M059J (cell line): ENCODE measurements around the gene GALNTL6. TPM values are rescaled to one million over a fixed set of nuclear protein-coding genes. Genes with fewer than 3 reads are reported as not detected.

ENCODE experiments used
- DNase-seq: peaks from one replicate; pipeline ENCODE4 v3.0.0-alpha.2; 2012; ENCODE audit warnings: low read depth
- total RNA-seq: library from RNA; depleted of rRNA; stranded (reverse); fragments of >200 nt; shearing (Covaris generic); gene quantifications from 2 replicates; pipeline ENCODE4 v1.2.3, GENCODE V29; 2014

Gene GALNTL6
- total RNA-seq, 1 experiment from 2014 or later, result not detected

DNA sequence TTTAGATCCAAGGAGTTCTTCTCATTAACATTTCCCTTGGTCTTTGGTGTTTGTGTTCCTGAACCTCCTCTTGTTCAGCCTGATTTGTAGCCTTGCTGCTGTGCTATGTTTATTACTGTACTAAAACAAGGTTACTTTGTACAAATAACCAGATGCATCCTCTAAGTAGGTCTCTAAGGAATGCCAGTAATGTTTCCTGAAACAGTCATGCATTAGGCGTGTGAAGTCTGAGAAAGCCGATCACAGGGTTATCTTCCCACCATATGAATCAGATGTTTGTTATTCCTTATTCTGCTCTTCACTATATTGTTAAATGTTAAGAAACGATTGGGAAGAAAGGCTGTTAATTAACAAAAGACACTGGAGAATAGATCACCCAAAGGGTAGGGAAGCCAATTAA lies 66.9 kb downstream of the GALNTL6 start:
- peak; percentile 12 for DNase-seq

DNA sequence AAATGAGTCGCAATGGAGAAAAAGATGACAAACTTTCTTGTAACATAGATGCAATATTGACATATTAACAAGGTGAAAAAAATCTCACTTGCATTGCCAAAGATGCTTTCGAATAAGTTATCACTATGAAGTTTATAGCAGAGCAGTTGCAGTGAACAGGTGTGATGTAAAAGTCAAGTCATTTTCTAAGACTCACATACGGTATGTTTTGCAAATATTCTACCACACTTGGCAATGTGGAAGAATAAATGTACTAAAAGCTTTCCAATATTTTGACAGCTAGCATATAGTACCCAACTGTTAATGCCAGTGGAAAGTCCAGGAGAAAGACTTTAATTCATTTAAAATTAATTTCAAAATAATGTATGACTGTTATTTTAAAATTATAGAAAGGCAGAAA lies 76.5 kb downstream of the GALNTL6 start:
- DNase-seq, result no peak

DNA sequence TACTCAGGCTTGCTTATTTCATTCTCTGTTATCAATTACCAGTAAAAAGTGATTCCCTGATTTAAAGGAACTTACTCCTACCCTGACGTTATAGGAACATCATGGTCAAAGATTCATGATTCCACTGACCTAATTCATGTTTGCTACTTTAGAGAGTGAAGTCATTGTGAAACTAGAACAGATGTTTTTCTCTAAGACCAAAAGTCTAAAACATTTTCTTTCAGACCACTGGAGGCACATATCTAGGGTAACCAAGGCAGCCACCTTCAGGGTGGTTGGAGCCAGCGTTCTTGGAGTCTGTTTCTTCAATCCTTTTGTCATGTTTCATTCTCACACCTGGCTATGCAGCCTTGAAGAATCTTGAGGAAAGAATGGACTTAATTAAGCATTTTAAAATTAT lies 77.8 kb downstream of the GALNTL6 start:
- DNase-seq, result no peak

- no peak for DNase-seq
These were observed 83.2 kb downstream of the GALNTL6 start for GRCh38 chr4:171896426-171896825.

DNA sequence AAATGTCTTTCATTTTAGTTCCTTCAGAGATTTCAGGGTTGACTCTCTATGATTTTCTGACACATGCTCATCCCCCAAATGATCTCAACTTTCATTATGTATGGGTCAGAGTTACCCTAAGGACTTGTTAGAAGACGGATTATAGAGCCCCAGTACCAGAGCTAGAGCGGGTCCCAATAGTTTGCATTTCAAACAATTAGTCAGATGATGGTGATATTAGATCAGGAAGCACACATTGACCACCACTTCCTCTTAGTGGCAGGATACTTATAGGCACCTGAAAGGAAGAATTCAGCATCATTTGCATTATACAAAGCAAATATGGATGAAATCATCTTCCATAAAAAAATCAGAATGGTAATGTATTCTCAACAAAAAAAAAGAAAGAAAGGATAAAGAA lies 106.1 kb downstream of the GALNTL6 start:
- no peak for DNase-seq

DNA sequence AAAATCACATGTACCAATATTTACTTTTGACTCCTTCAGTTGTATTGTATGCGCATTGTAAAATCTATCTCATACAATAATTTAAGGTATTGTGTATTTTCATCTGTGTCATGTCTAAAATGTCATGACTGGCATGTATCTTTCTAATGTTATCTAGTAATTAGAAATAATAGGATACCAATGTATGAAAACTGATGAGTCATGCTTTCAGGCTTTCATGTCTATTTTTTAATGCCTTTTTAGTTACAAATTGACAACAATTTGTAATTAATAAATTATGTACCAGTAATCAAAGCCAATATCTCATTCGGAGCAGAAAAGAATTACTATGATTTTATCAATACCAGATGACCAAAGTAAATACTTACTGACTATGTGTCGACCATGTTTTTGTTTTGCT lies 107.7 kb downstream of the GALNTL6 start:
- no peak for DNase-seq

DNA sequence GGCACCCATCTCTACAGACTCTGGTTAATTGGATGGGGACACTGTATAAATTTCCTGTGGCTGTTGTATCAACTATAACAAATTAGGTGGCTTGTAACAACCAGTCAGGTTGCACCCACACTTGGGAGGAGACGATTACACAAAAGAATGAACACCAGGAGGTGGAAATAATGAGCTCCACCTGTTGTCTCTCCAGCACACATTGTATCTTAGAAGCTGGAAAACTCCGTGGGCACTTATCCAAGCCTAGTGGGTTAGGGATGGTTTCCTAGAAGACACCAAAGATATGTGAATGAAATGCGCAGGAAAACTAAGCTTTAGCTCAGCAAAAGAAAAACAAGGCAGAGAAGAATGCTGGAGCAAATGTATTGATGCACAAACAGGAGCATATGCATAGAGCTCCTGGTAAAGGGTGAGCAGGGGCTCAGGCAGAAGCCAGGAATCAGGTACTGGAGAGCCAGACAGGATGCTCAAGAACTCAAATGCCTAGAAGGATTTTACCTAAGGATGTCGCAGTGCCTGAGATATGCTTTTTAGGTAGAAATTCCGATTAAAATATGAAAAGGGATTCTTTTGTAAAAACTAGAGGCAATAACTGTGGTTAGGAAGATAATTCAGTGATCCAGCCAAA lies 111.7 kb downstream of the GALNTL6 start:
- DNase-seq, result no peak

DNA sequence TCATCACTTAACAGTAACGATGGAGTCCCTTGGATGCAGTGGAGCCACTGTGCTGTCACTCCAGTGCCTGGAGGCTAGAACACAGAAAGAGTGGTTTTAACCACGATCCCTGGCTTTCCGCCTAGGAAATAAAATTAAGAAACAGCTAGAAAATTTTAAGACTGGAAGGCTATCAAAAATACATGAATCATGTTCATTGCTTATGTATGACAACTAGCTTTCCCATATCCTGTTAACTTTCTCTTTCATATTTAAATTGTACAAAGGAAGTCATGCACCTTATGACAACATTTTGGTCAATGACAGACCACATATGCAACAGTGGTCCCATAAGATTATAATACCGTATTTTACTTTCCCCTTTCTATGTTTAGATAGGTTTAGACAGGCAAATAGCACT lies 115.1 kb downstream of the GALNTL6 start:
- peak; percentile 3 for DNase-seq

- no peak for DNase-seq
These were observed 116.3 kb downstream of the GALNTL6 start for GRCh38 chr4:171929477-171929876.

DNA sequence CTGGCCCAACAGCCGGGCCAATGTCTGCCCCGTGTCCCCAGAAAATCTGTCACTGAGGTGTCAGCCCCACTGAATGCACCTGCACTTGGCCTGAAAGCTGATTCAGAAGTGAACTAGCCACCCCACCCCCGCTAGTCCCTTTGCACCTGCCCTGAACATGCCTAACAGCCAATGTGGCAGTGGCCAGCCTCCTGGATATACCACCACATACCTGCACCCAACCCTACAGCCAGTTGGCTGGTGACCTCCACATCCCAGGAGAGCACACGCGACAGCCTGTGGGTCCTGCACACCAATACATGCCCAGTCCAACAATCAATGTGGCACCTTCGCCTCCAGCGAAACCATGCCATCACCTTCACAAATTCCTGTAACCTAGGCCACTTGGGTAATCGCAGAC lies 116.7 kb downstream of the GALNTL6 start:
- no peak for DNase-seq

GRCh38 chr4:171932238-171932637 lies 119.0 kb downstream of the GALNTL6 start:
- no peak for DNase-seq

GRCh38 chr4:171940656-171941055 lies 127.5 kb downstream of the GALNTL6 start:
- DNase-seq, result no peak

DNA sequence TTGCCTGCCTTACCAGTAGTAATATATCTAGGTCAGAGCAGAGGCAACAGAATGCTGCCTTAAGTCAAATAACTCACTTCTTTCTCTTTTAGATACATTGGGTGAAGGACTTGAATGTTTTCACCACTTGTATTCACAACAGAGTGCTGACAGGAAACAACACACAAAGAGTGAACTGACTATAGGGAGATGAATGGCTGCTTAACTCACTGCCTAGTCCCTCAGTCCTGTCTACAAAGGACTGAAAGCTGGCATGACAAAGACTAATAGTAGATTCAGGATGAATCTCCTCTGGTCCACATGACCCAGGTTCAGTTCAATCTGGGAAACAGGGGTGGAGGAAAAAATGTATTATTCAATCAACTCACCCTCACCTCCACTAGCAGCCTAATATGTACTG lies 134.2 kb downstream of the GALNTL6 start:
- DNase-seq, result no peak

DNA sequence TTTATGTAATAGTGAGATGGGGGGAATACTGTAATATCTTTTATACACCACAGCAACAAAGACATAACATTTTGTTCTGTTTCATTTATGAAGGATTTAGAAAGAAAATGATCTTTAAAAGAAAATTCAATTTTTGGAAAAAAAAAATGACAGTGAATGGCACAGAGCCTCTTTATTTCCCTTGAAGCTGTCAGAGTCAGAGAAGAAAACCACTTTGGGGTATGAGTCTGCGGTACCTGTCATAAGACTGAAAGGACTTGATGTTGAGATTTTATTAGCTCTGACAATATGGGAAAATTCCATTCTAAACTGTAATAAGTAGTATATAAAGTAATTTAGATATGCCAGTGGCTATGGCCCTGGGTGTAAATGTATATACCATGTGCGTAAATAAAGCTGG lies 134.8 kb downstream of the GALNTL6 start:
- no peak for DNase-seq

GRCh38 chr4:171954650-171955049 lies 141.4 kb downstream of the GALNTL6 start:
- DNase-seq, result no peak

- DNase-seq, result no peak
These were observed 143.5 kb downstream of the GALNTL6 start for GRCh38 chr4:171956678-171957077.

DNA sequence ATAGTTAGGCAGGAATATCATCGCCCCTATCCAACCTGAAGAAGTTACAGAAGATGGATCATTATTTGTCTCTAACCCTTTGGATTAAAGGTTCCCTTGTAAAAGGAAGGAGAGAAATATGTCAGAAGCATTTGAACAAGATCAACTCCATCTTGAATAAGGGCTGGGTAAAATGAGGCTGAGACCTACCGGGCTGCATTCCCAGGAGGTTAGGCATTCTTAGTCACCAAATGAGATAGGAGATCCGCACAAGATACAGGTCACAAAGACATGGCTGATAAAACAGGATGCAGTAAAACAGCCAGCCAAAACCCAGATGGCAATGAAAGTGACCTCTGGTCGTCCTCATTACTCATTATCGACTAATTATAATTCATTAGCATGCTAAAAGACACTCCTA lies 148.9 kb downstream of the GALNTL6 start:
- no peak for DNase-seq

DNA sequence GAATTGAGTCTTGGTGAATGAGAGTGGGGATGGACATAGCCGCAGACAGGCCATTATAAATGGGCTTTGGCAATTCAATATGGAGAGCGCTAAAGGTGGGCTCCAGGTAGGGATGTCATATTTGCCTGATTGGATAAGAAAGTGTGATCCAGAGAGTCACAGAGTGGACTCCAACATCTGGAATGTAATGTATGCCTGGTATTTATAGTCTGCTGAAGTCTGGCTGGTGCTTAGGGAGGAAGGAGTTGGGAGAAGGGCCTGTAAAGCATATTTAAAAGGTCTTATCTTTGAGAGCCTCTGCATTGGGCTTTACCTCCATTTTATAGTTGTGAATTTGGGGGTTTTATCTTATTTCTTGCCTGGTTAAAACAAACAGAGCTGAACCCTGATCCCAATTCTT lies 153.2 kb downstream of the GALNTL6 start:
- no peak for DNase-seq

GRCh38 chr4:171978216-171978615 lies 165.0 kb downstream of the GALNTL6 start:
- no peak for DNase-seq

DNA sequence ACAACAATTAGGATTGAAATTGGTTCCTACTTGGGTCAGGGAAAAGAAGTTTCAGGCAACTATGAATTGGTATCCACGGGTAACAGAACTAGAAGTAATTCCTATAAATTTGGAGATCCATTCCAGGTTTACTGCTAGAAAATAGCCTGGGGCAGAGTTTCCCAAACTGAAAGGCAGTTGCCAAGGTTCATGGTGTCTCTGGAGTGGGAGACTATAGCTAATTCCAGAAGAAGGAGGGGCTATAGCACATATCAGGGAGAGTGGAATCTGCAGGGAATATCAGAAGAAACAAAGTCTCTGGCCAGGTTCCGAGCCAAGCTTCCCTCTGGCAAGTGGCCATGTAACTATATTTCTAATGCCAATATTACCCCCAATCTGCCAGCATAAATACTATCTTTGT lies 166.3 kb downstream of the GALNTL6 start:
- no peak for DNase-seq

- no peak for DNase-seq
These were observed 168.0 kb downstream of the GALNTL6 start for GRCh38 chr4:171981185-171981584.

GRCh38 chr4:171983935-171984805 lies 171.0 kb downstream of the GALNTL6 start:
- no peak for DNase-seq

- no peak for DNase-seq
These were observed 171.9 kb downstream of the GALNTL6 start for GRCh38 chr4:171985129-171985528.
